Progenitor cell of endocrine pancreas (in vitro differentiated cells): Measurements from ENCODE around the gene LUZP1. TPM values are rescaled to one million over a fixed set of nuclear protein-coding genes. Genes with fewer than 3 reads are reported as not detected.
A peak's percentile ranks its signal among the peaks of the same experiment; 100 is the strongest.

Source experiments
- DNase-seq: peaks from one replicate; pipeline ENCODE4 v3.0.0; 2021; ENCODE audit warnings: low spot score; ENCODE audit not compliant: unreplicated experiment
- H3K27ac Mint-ChIP-seq: 2 replicates; pipeline ENCODE4 v1.8.0; 2021; ENCODE audit warnings: mild to moderate bottlenecking, moderate library complexity, mixed read lengths
- H3K27me3 Mint-ChIP-seq: 2 replicates; pipeline ENCODE4 v1.8.0; 2021; ENCODE audit warnings: mixed read lengths
- H3K36me3 Mint-ChIP-seq: 2 replicates; pipeline ENCODE4 v1.8.0; 2022; ENCODE audit warnings: mixed read lengths; ENCODE audit not compliant: insufficient read depth
- H3K4me1 Mint-ChIP-seq: 2 replicates; pipeline ENCODE4 v1.8.0; 2021; ENCODE audit warnings: low read depth, mixed read lengths
- H3K4me3 Mint-ChIP-seq: 2 replicates; pipeline ENCODE4 v1.8.0; 2021; ENCODE audit warnings: low read depth, mild to moderate bottlenecking, moderate library complexity, mixed read lengths
- H3K9me3 Mint-ChIP-seq: 2 replicates; pipeline ENCODE4 v1.8.0; 2021; ENCODE audit warnings: low read depth, mixed read lengths
- total RNA-seq: library from RNA; stranded (reverse); gene quantifications from 2 replicates; pipeline ENCODE4 v1.2.1, GENCODE V29; 2021
- TF ChIP-seq, protein P1 (sequence below): fragments of 200-600 bp; sonication (generic); IDR thresholded peaks from one replicate; pipeline ENCODE4 v1.5.0; 2021; ENCODE audit warnings: antibody characterized with exemption, mild to moderate bottlenecking; ENCODE audit not compliant: unreplicated experiment

Gene LUZP1
- total RNA-seq, 1 donor from 2014 or later, result 47.5 TPM

DNA sequence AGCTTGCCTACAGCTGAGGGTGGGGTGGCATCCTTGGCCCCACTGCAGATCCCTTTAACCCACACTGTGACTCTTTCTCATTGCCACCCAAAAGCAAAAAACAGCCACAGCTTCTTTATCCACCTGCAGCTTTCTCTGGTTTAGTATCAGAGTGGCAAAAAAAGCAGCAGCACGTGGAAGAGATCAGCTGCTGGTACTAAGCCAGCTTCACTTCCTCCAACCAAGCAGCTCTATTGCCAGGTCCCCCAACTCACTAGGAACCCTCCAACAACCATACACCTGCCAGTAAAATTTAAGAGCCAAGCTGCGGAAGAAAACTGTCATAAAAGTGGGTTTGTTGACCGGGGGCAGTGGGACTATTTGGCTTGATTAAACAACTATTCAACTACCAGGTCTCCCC is 83.0 kb downstream of the LUZP1 start:
- Mint-ChIP-seq H3K27me3 (no peaks in the 10 kb centered on the region), H3K9me3 (no peaks in the 10 kb centered on the region), H3K4me3 (no peak overlapping the region), H3K27ac (peak overlapping the region; percentile 83), H3K36me3 (peaks cover 28% of the 10 kb centered on the region), H3K4me1 (no peaks in the 10 kb centered on the region)
- no peak for DNase-seq
- TF ChIP-seq, protein P1, sequence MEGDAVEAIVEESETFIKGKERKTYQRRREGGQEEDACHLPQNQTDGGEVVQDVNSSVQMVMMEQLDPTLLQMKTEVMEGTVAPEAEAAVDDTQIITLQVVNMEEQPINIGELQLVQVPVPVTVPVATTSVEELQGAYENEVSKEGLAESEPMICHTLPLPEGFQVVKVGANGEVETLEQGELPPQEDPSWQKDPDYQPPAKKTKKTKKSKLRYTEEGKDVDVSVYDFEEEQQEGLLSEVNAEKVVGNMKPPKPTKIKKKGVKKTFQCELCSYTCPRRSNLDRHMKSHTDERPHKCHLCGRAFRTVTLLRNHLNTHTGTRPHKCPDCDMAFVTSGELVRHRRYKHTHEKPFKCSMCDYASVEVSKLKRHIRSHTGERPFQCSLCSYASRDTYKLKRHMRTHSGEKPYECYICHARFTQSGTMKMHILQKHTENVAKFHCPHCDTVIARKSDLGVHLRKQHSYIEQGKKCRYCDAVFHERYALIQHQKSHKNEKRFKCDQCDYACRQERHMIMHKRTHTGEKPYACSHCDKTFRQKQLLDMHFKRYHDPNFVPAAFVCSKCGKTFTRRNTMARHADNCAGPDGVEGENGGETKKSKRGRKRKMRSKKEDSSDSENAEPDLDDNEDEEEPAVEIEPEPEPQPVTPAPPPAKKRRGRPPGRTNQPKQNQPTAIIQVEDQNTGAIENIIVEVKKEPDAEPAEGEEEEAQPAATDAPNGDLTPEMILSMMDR, result no peak

- peaks cover 27% of the 10 kb centered on the region for H3K36me3 Mint-ChIP-seq
- no peaks in the 10 kb centered on the region for H3K4me1 Mint-ChIP-seq
- peak overlapping the region; percentile 86 for H3K27ac Mint-ChIP-seq
- no peak overlapping the region for H3K4me3 Mint-ChIP-seq
- no peaks in the 10 kb centered on the region for H3K9me3 Mint-ChIP-seq
- H3K27me3 Mint-ChIP-seq, result no peaks in the 10 kb centered on the region
- TF ChIP-seq, protein P1, result no peak
- DNase-seq, result no peak
These were observed 83.8 kb downstream of the LUZP1 start for GRCh38 chr1:23084880-23085279.

DNA sequence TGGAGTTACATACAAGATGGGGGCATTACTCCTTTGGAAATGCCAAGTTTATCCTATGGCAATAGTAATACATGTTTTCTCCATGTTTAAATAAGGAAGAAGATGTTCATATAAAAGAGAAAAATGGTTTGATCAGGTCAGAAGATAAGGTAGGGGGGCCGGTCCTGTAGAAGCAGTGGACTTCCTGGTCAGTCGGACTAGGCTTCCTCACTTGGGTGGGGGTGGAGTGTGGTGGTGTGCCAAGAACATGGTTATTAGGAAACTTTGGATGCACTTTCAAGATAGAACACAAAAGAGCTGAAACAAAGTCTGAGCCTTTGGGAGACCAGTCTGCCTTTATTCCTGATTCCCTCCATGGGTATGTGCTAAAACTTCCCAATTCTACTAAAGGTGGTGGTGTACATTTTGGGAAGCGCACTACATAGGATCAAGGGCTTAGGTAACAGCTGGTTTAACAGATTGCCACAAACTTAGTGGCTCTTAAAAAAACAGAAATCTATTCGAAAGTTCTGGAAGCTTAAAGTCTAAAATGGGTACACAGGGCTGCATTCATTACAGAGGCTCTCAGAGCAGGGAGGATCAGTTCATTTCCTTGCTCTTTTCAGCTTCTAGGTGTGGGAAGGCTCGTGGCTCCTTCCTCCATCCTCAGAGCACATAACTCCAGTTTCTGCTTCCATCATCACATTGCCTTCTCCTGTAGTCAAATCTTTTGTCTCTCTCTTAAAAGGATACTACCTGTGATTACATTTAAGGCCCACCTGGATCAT is 84.8 kb downstream of the LUZP1 start:
- no peak overlapping the region for H3K4me3 Mint-ChIP-seq
- no peaks in the 10 kb centered on the region for H3K9me3 Mint-ChIP-seq
- no peak for DNase-seq
- no peaks in the 10 kb centered on the region for H3K4me1 Mint-ChIP-seq
- peak overlapping the region; percentile 67 for H3K27ac Mint-ChIP-seq
- no peaks in the 10 kb centered on the region for H3K27me3 Mint-ChIP-seq
- peaks cover 30% of the 10 kb centered on the region for H3K36me3 Mint-ChIP-seq
- TF ChIP-seq, protein P1, result no peak

- Mint-ChIP-seq H3K36me3 (peaks cover 25% of the 10 kb centered on the region), H3K4me1 (no peaks in the 10 kb centered on the region), H3K27me3 (no peaks in the 10 kb centered on the region), H3K27ac (peak overlapping the region; percentile 70), H3K4me3 (no peak overlapping the region), H3K9me3 (no peaks in the 10 kb centered on the region)
- no peak for DNase-seq
- TF ChIP-seq, protein P1, result peak; percentile 45
These were observed 87.3 kb downstream of the LUZP1 start for GRCh38 chr1:23081376-23081775.

DNA sequence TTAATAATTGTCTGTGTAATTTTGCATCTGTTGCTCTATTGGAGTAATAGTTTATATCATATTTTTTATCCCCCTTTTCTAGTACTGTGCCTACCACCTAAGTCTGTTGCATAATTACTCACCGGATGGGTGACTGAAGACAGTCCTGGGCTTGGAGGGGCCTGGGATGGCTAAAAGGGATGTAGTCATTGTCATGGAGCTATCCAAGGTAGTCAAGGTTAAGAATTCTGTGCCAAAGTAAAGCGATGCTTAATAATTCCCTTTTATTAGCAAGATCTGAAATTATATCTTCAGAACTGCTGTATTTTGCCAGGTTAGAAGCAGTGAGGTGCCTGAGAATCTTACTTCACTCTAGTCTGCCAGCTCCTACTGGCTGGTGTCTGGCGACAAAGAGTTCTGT is 87.8 kb downstream of the LUZP1 start:
- Mint-ChIP-seq H3K27me3 (no peaks in the 10 kb centered on the region), H3K4me3 (no peak overlapping the region), H3K27ac (no peak overlapping the region), H3K9me3 (no peaks in the 10 kb centered on the region), H3K36me3 (peaks cover 25% of the 10 kb centered on the region), H3K4me1 (no peaks in the 10 kb centered on the region)
- no peak for DNase-seq
- TF ChIP-seq, protein P1, result no peak
